Activated CD4-positive, alpha-beta T cell treated with anti-CD3 and anti-CD28 coated beads, Interleukin-2, amount 50 U/mL, for 1 hour (primary cell): ENCODE measurements around the gene CCDC88B.

Experiments used
- DNase-seq: peaks from one replicate; pipeline ENCODE4 v3.0.0-alpha.2; 2020

CCDC88B gene

GRCh38 chr11:64339754-64340408 lies at the start of gene CCDC88B:
CCDC88B (plus strand) TSS chr11:64340204; CDS start chr11:64340267, 63 bp downstream.
- DNase-seq = peak; percentile 82

- DNase-seq = no peak
Measured at GRCh38 chr11:64290352-64291261, 49.4 kb upstream of the CCDC88B start.

GRCh38 chr11:64291262-64291751 lies 48.7 kb upstream of the CCDC88B start, which contains the start of gene KCNK4:
KCNK4 (plus strand) TSS chr11:64291302; CDS start chr11:64293019, 1,717 bp downstream.
- no peak for DNase-seq

- no peak for DNase-seq
Measured at GRCh38 chr11:64291752-64292459, 48.1 kb upstream of the CCDC88B start.

- no peak for DNase-seq
Measured at GRCh38 chr11:64292460-64293254, 47.3 kb upstream of the CCDC88B start.

- no peak for DNase-seq
Measured at GRCh38 chr11:64294774-64295173, 45.2 kb upstream of the CCDC88B start.

GRCh38 chr11:64295760-64296159 lies 44.2 kb upstream of the CCDC88B start:
- no peak for DNase-seq

GRCh38 chr11:64296236-64296635 lies 43.8 kb upstream of the CCDC88B start:
- no peak for DNase-seq

GRCh38 chr11:64296830-64297698 lies 42.9 kb upstream of the CCDC88B start:
- DNase-seq = no peak

- DNase-seq = no peak
Measured at GRCh38 chr11:64297699-64298358, 42.2 kb upstream of the CCDC88B start.

GRCh38 chr11:64298966-64299846 lies 40.8 kb upstream of the CCDC88B start:
- DNase-seq = no peak

GRCh38 chr11:64299847-64300648 lies 40.0 kb upstream of the CCDC88B start, which contains the start of gene CATSPERZ:
CATSPERZ (plus strand) TSS chr11:64300358; CDS start chr11:64300411, 53 bp downstream.
- DNase-seq = no peak

- no peak for DNase-seq
Measured at GRCh38 chr11:64303109-64304031, 36.6 kb upstream of the CCDC88B start.

- DNase-seq = no peak
Measured at GRCh38 chr11:64304032-64304315, 36.0 kb upstream of the CCDC88B start.

- DNase-seq = peak; percentile 96
Measured at GRCh38 chr11:64304316-64305072, 35.5 kb upstream of the CCDC88B start.

GRCh38 chr11:64305075-64305690 lies 34.8 kb upstream of the CCDC88B start, which contains the start of gene ESRRA:
ESRRA (plus strand) TSS chr11:64305524; CDS start chr11:64307180, 1,656 bp downstream.
- peak; percentile 100 for DNase-seq
